K562 (cell line): Measurements from ENCODE around the gene VEGFB. TPM values are rescaled to one million over a fixed set of nuclear protein-coding genes. Genes with fewer than 3 reads are reported as not detected.

Source experiments
- ARID1B ChIP-seq: fragments of 450-650 bp; IDR thresholded peaks from 2 replicates; pipeline ENCODE4 v1.6.1; 2016; ENCODE audit warnings: antibody characterized with exemption, mild to moderate bottlenecking, inconsistent platforms
- BCOR ChIP-seq: fragments of 450-650 bp; IDR thresholded peaks from 2 replicates; pipeline ENCODE4 v1.6.1; 2016
- BHLHE40 ChIP-seq: IDR thresholded peaks from 2 replicates; pipeline ENCODE4 v1.6.1; 2011; ENCODE audit warnings: low read length, improper control_type of control experiment
- CHD2 ChIP-seq: IDR thresholded peaks from 2 replicates; pipeline ENCODE4 v1.6.1; 2011; ENCODE audit warnings: low read depth, low read length
- CREB5 ChIP-seq: fragments of 250-450 bp; sonication (Bioruptor Pico); IDR thresholded peaks from 2 replicates; pipeline ENCODE4 v1.5.0; 2020; ENCODE audit warnings: mild to moderate bottlenecking
- CXXC5 ChIP-seq: fragments of 250-450 bp; sonication (Bioruptor Pico); IDR thresholded peaks from 2 replicates; pipeline ENCODE4 v1.8.0; 2022; ENCODE audit warnings: inconsistent platforms, mild to moderate bottlenecking, moderate library complexity
- FOXK1 ChIP-seq: sonication (generic); formaldehyde crosslinking; IDR thresholded peaks from 2 replicates; pipeline ENCODE4 v1.8.0; 2022; ENCODE audit warnings: missing genetic modification reagents, mild to moderate bottlenecking, borderline replicate concordance
- FOXP1 ChIP-seq: sonication (generic); formaldehyde crosslinking; IDR thresholded peaks from 2 replicates; pipeline ENCODE4 v1.8.0; 2022; ENCODE audit warnings: mild to moderate bottlenecking, missing genetic modification reagents
- HDAC3 ChIP-seq: fragments of 450-650 bp; IDR thresholded peaks from 2 replicates; pipeline ENCODE4 v1.6.1; 2018; ENCODE audit warnings: borderline replicate concordance, mild to moderate bottlenecking, moderate library complexity; ENCODE audit not compliant: partially characterized antibody
- ILF3 ChIP-seq: fragments of 450-650 bp; IDR thresholded peaks from 2 replicates; pipeline ENCODE4 v1.6.1; 2018; ENCODE audit warnings: antibody characterized with exemption, mild to moderate bottlenecking, moderate library complexity, borderline replicate concordance
- L3MBTL2 ChIP-seq: fragments of 450-650 bp; IDR thresholded peaks from 2 replicates; pipeline ENCODE4 v1.6.1; 2016; ENCODE audit warnings: mild to moderate bottlenecking, moderate library complexity
- MEF2A ChIP-seq: IDR thresholded peaks from 2 replicates; pipeline ENCODE4 v1.6.1; 2011; ENCODE audit warnings: low read depth, mild to moderate bottlenecking, low read length, moderate library complexity; ENCODE audit not compliant: control insufficient read depth
- NCOA6 ChIP-seq: fragments of 450-650 bp; IDR thresholded peaks from 2 replicates; pipeline ENCODE4 v1.6.1; 2017; ENCODE audit warnings: mild to moderate bottlenecking
- NFXL1 ChIP-seq: fragments of 450-650 bp; formaldehyde crosslinking; IDR thresholded peaks from 2 replicates; pipeline ENCODE4 v1.4.0; 2021; ENCODE audit warnings: mild to moderate bottlenecking
- NR1H2 ChIP-seq: sonication (generic); formaldehyde crosslinking; IDR thresholded peaks from 2 replicates; pipeline ENCODE4 v1.4.0; 2020; ENCODE audit warnings: mild to moderate bottlenecking, missing genetic modification reagents
- PCBP2 ChIP-seq: fragments of 200-400 bp; formaldehyde crosslinking; IDR thresholded peaks from 2 replicates; pipeline ENCODE4 v1.6.1; 2018; ENCODE audit warnings: low read length, low read depth, mild to moderate bottlenecking, moderate library complexity; ENCODE audit not compliant: poor library complexity, severe bottlenecking
- POLR2H ChIP-seq: IDR thresholded peaks from 2 replicates; pipeline ENCODE4 v1.6.1; 2016; ENCODE audit warnings: missing genetic modification characterization, low read depth, mild to moderate bottlenecking, control low read depth, missing compliant biosample characterization, moderate library complexity
- SIRT6 ChIP-seq: IDR thresholded peaks from one replicate; pipeline ENCODE4 v1.6.1; 2012; ENCODE audit warnings: low read depth, mild to moderate bottlenecking, control low read depth, inconsistent platforms, low read length, moderate library complexity
- SNAPC5 ChIP-seq: fragments of 250-450 bp; sonication (Bioruptor Pico); IDR thresholded peaks from 2 replicates; pipeline ENCODE4 v1.8.0; 2021; ENCODE audit warnings: moderate library complexity, mild to moderate bottlenecking, inconsistent platforms
- SNRNP70 ChIP-seq: fragments of 200-400 bp; formaldehyde crosslinking; optimal IDR thresholded peaks from 2 replicates; pipeline ENCODE3; 2017; ENCODE audit warnings: low read depth, low read length
- TEAD4 ChIP-seq, 2 experiments: sonication (generic) in 1 of 2; formaldehyde crosslinking in 1 of 2; IDR thresholded peaks; 2 replicates each; pipeline versions ENCODE4 v1.6.1 to v1.8.0; 2012 to 2022; ENCODE audit warnings: borderline replicate concordance in 1 of 2, inconsistent platforms in 1 of 2, low read length in 1 of 2, mild to moderate bottlenecking in 1 of 2, missing genetic modification reagents in 1 of 2
- TOE1 ChIP-seq, 2 experiments: fragments of 450-650 bp in 1 of 2; sonication (generic) in 1 of 2; formaldehyde crosslinking in 1 of 2; IDR thresholded peaks; 2 replicates each; pipeline versions ENCODE4 v1.7.1 to v1.8.0; 2016 to 2022; ENCODE audit warnings: borderline replicate concordance in 2 of 2, mild to moderate bottlenecking in 2 of 2, antibody characterized with exemption in 1 of 2, inconsistent platforms in 1 of 2, low read depth in 1 of 2, missing genetic modification reagents in 1 of 2, moderate library complexity in 1 of 2
- TRIM28 ChIP-seq: fragments of 450-650 bp; IDR thresholded peaks from 2 replicates; pipeline ENCODE4 v1.6.1; 2017
- U2AF1 ChIP-seq: fragments of 200-400 bp; formaldehyde crosslinking; optimal IDR thresholded peaks from 2 replicates; pipeline ENCODE3; 2017; ENCODE audit warnings: mild to moderate bottlenecking, low read depth, low read length, moderate library complexity
- ZBED1 ChIP-seq: IDR thresholded peaks from 2 replicates; pipeline ENCODE4 v1.6.1; 2014
- ZEB2 ChIP-seq: fragments of 450-650 bp; IDR thresholded peaks from 2 replicates; pipeline ENCODE4 v1.6.1; 2016
- ZNF12 ChIP-seq: sonication (generic); formaldehyde crosslinking; IDR thresholded peaks from 2 replicates; pipeline ENCODE4 v1.4.0; 2020; ENCODE audit warnings: mild to moderate bottlenecking, missing genetic modification reagents
- ZNF217 ChIP-seq: sonication (generic); formaldehyde crosslinking; IDR thresholded peaks from 2 replicates; pipeline ENCODE4 v1.8.0; 2022; ENCODE audit warnings: mild to moderate bottlenecking, missing genetic modification reagents
- ZNF232 ChIP-seq: sonication (generic); formaldehyde crosslinking; IDR thresholded peaks from 2 replicates; pipeline ENCODE4 v1.8.0; 2022; ENCODE audit warnings: mild to moderate bottlenecking, missing genetic modification reagents
- ZNF778 ChIP-seq: fragments of 450-650 bp; formaldehyde crosslinking; IDR thresholded peaks from 2 replicates; pipeline ENCODE4 v1.4.0; 2020; ENCODE audit warnings: mild to moderate bottlenecking, moderate library complexity
- polyA plus RNA-seq, 8 experiments: library from polyadenylated mRNA; depleted of rRNA in 4 of 8; stranded (reverse) in 5 of 8; unstranded in 3 of 8; fragments of >200 nt; fragmentation: Nextera tagmentation in 2 of 8; fragmentation: Illumina TruSeq in 1 of 8; extraction: Ambion mirVana in 2 of 8; extraction: Trizol in 1 of 8; gene quantifications; 2 replicates each; pipeline versions ENCODE4 v1.2.1 to v1.2.3, GENCODE V29; 2011 to 2014; ENCODE audit warnings: inconsistent platforms in 1 of 8, missing spikeins in 1 of 8
- total RNA-seq, 7 experiments: library from RNA; depleted of rRNA in 6 of 7; stranded (reverse); fragments of >200 nt in 6 of 7; fragmentation: Illumina TruSeq in 2 of 7; extraction: Trizol in 2 of 7; gene quantifications; 2 replicates each; pipeline versions ENCODE4 v1.2.1 to v1.2.3, GENCODE V29; 2011 to 2021; ENCODE audit warnings: low replicate concordance in 1 of 7

Gene VEGFB
- total and polyA plus RNA-seq, 9 of the 15 experiments (the other 6 are each of a cell fraction or from before 2014, with no cell fraction given), result 11.0 to 83.4 (median 25.7) TPM

- TF ChIP-seq HDAC3 (no peak), TRIM28 (no peak), ZNF232 (no peak), BHLHE40 (0 out of 2 replicates have a peak, but pooled peaks have one; percentile 19), MEF2A (no peak), BCOR (no peak), ILF3 (no peak), ZNF12 (CRISPR knock-in tag) (0 out of 2 replicates have a peak, but pooled peaks have one; percentile 43), ARID1B (no peak; the same call in 1 of the 2 replicates), SNAPC5 (CRISPR knock-in tag) (no peak), CHD2 (peak; percentile 67), SIRT6 (no peak), POLR2H (tag) (no peak), FOXK1 (CRISPR knock-in tag) (peak; percentile 72; the same call in 1 of the 2 replicates), NFXL1 (CRISPR knock-in tag) (no peak), SNRNP70 (no peak), ZBED1 (no peak), TEAD4 (IDR thresholded peaks at IDR 0.05; ENCODE audit: low read length) (no peak), TEAD4 (CRISPR knock-in tag; IDR thresholded peaks at IDR 0.05; ENCODE audit: borderline replicate concordance) (no peak), PCBP2 (no peak), CXXC5 (CRISPR knock-in tag) (peak; percentile 90), NCOA6 (no peak), FOXP1 (CRISPR knock-in tag) (peak; percentile 82; the same call in 1 of the 2 replicates), L3MBTL2 (peak; percentile 93), CREB5 (CRISPR knock-in tag) (no peak), ZNF217 (CRISPR knock-in tag) (no peak), NR1H2 (CRISPR knock-in tag) (peak; percentile 65; the same call in 1 of the 2 replicates), ZEB2 (no peak), U2AF1 (no peak), ZNF778 (CRISPR knock-in tag) (no peak), TOE1 (IDR thresholded peaks at IDR 0.05; ENCODE audit: borderline replicate concordance) (peak; percentile 59; the same call in 1 of the 2 replicates), TOE1 (CRISPR knock-in tag; IDR thresholded peaks at IDR 0.05; ENCODE audit: borderline replicate concordance, low read depth) (no peak)
Measured at GRCh38 chr11:64246871-64247728, 12.7 kb downstream of the VEGFB start, which contains the start of gene PPP1R14B (continued).
